ENCODE results near the gene LLCFC1.

DNA sequence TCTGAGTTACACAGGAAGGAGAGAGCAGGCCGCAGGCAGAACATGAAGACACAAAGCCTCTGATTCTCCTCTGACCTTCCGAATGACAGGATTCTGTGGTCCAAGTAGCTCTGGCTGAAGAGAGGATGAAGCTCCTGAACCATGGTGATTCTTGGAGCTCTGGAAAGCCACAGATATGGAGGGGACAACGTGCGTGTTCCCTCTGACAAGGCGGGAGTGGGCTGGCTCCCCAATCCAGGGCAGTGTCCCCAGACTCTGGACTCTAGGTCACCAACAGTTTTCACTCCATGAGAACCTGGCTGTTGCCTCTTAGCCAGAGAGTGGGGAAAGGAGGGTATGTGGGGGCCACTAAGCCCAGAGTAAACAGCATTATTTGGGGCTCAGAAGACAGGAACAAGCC is 46.3 kb upstream of the LLCFC1 start:
- no peak for TF ChIP-seq CTCF (IDR thresholded peaks at IDR 0.05; ENCODE audit: low read depth, low read length, poor library complexity, severe bottlenecking)
- no peak for TF ChIP-seq EZH2phosphoT487 (IDR thresholded peaks at IDR 0.05; ENCODE audit: borderline replicate concordance, low read length)
